T-cell (primary cell): ENCODE data around the gene PGAM2. TPM values are rescaled to one million over a fixed set of nuclear protein-coding genes. Genes with fewer than 3 reads are reported as not detected.
A peak's percentile ranks its signal among the peaks of the same experiment; 100 is the strongest.

Experiments used
- ATAC-seq, 4 experiments: fragments of 200-7000 bp in 3 of 4; fragments of 150-1000 bp in 1 of 4; cut with Tn5 transposase; replicated peaks in 1 of 4; 1 replicate in 3 of 4; 2 replicates in 1 of 4; pipeline ENCODE4 v1.10.0; 2021; ENCODE audit warnings: moderate library complexity in 3 of 4, mild to moderate bottlenecking in 2 of 4, moderate number of reproducible peaks in 1 of 4
- CTCF ChIA-PET, 2 donors: fragments of 300-600 bp; sonication (Branson Sonifier 250); formaldehyde crosslinking; loops; one replicate each; lab custom pipeline; 2022; ENCODE audit warnings: antibody characterized with exemption in 2 of 2; lab: Charles Lee
- POLR2A ChIA-PET, 2 donors: fragments of 300-600 bp; sonication (Branson Sonifier 250); formaldehyde crosslinking; loops; one replicate each; lab custom pipeline; 2022; ENCODE audit warnings: antibody characterized with exemption in 2 of 2; lab: Charles Lee
- DNase-seq, 35 experiments: peaks; one replicate each; pipeline versions ENCODE4 v3.0.0 to v3.0.0-alpha.2; 2013 to 2023
- H3K27ac ChIP-seq: one replicate; pipeline ENCODE4 v1.5.1; 2013; ENCODE audit warnings: low read length
- H3K27me3 ChIP-seq, 2 experiments: replicated peaks in 1 of 2; 1 replicate in 1 of 2; 2 replicates in 1 of 2; pipeline versions ENCODE4 v1.6.1 to v1.7.0; 2013; ENCODE audit warnings: low read length in 1 of 2, mixed read lengths in 1 of 2; ENCODE audit not compliant: control insufficient read depth in 2 of 2, insufficient read depth in 2 of 2; ENCODE audit errors: extremely low read depth in 1 of 2
- H3K36me3 ChIP-seq, 2 donors: 1 replicate in 1 of 2; 2 replicates in 1 of 2; pipeline versions ENCODE4 v1.6.1 to v1.7.0; 2013; ENCODE audit warnings: low read length in 1 of 2; ENCODE audit not compliant: control insufficient read depth in 2 of 2, insufficient read depth in 1 of 2; ENCODE audit errors: extremely low read depth in 1 of 2
- H3K4me1 ChIP-seq, 2 experiments: 1 replicate in 1 of 2; 2 replicates in 1 of 2; pipeline versions ENCODE4 v1.6.1 to v1.7.0; 2013; ENCODE audit warnings: low read length in 2 of 2, mixed read lengths in 1 of 2; ENCODE audit not compliant: insufficient read depth in 2 of 2, control insufficient read depth in 1 of 2; ENCODE audit errors: extremely low read depth in 1 of 2
- H3K4me3 ChIP-seq, 2 donors: 1 replicate in 1 of 2; 2 replicates in 1 of 2; pipeline versions ENCODE4 v1.5.1 to v1.7.0; 2013; ENCODE audit warnings: mild to moderate bottlenecking in 2 of 2, low read length in 1 of 2, moderate library complexity in 1 of 2; ENCODE audit not compliant: control insufficient read depth in 1 of 2; ENCODE audit errors: extremely low read depth in 1 of 2
- H3K9me3 ChIP-seq: 2 replicates; pipeline ENCODE4 v1.7.0; 2013
- H3K27ac Mint-ChIP-seq, 2 donors: one replicate each; pipeline ENCODE4 v1.8.0; 2020 to 2021; ENCODE audit warnings: mild to moderate bottlenecking in 2 of 2, mixed read lengths in 2 of 2
- H3K27me3 Mint-ChIP-seq, 2 donors: one replicate each; pipeline ENCODE4 v1.8.0; 2021 to 2022; ENCODE audit warnings: mixed read lengths in 2 of 2
- H3K36me3 Mint-ChIP-seq: one replicate; pipeline ENCODE4 v1.8.0; 2021; ENCODE audit warnings: mixed read lengths
- H3K4me1 Mint-ChIP-seq, 3 donors: one replicate each; pipeline ENCODE4 v1.8.0; 2020 to 2022; ENCODE audit warnings: mixed read lengths in 3 of 3, mild to moderate bottlenecking in 1 of 3
- H3K4me3 Mint-ChIP-seq, 3 donors: one replicate each; pipeline ENCODE4 v1.8.0; 2020 to 2022; ENCODE audit warnings: mild to moderate bottlenecking in 3 of 3, mixed read lengths in 3 of 3, moderate library complexity in 3 of 3
- H3K9me3 Mint-ChIP-seq, 3 donors: one replicate each; pipeline ENCODE4 v1.8.0; 2020 to 2022; ENCODE audit warnings: mixed read lengths in 3 of 3
- WGBS: methylation state at CpG from one replicate; pipeline ENCODE4 v1.1.5; 2013; ENCODE audit warnings: missing lambda C conversion rate; ENCODE audit not compliant: insufficient coverage; 5-methylcytosine and 5-hydroxymethylcytosine counted together
- total RNA-seq, 35 experiments: library from RNA in 6 of 35; stranded (reverse) in 6 of 35; fragments of 120-200 nt in 1 of 35; gene quantifications; one replicate each; pipeline versions ENCODE4 v1.2.1 to v1.2.4 and lab custom pipeline; 2013 to 2026

The PGAM2 gene
- total RNA-seq, 5 donors from 2014 or later (not counting 1 experiment from before 2014, with no cell fraction given) = 1.1 to 2.9 (median 1.7) TPM

- no peaks in the 10 kb centered on the region for H3K27me3 Mint-ChIP-seq
- Histone ChIP-seq H3K9me3 (no peaks in the 10 kb centered on the region), H3K4me1 (peaks cover 0 to 50% of the 10 kb centered on the region in 2 experiments), H3K27me3 (peaks cover 0 to 5% of the 10 kb centered on the region in 2 experiments), H3K36me3 (peaks cover 20 to 57% of the 10 kb centered on the region in 2 donors), H3K27ac (no peak overlapping the region), H3K4me3 (no peak overlapping the region)
- ATAC-seq (no peak), DNase-seq (no peak)
- peaks cover 28 to 33% (median 29%) of the 10 kb centered on the region in 3 donors for H3K4me1 Mint-ChIP-seq
- POLR2A ChIA-PET = no interaction called here
- peak overlapping the region in 1 of 2 donors; percentile 17 for H3K27ac Mint-ChIP-seq
- H3K36me3 Mint-ChIP-seq = peaks cover 35% of the 10 kb centered on the region
- CTCF ChIA-PET = no interaction called here
- no peaks in the 10 kb centered on the region for H3K9me3 Mint-ChIP-seq
- no peak overlapping the region for H3K4me3 Mint-ChIP-seq
- 90% methylated on average over 6 of the region's 8 CpGs for WGBS
Measured at GRCh38 chr7:44060948-44061644, 4.3 kb downstream of the PGAM2 start.

- no peaks in the 10 kb centered on the region for H3K27me3 ChIP-seq
- Mint-ChIP-seq H3K4me1 (peaks cover 25 to 33% (median 29%) of the 10 kb centered on the region in 3 donors), H3K4me3 (peak overlapping the region in 1 of 3 donors; percentile 17), H3K27ac (no peak overlapping the region), H3K36me3 (peaks cover 42% of the 10 kb centered on the region), H3K9me3 (no peaks in the 10 kb centered on the region), H3K27me3 (no peaks in the 10 kb centered on the region)
- WGBS = 90% methylated on average over 16 of the region's 21 CpGs
- no peaks in the 10 kb centered on the region for H3K9me3 ChIP-seq
- H3K36me3 ChIP-seq = peaks cover 20 to 63% of the 10 kb centered on the region in 2 donors
- peak in 1 of 35 experiments; percentile 1 for DNase-seq
- no peak overlapping the region for H3K27ac ChIP-seq
- ATAC-seq = no peak
- H3K4me3 ChIP-seq = no peak overlapping the region
- CTCF ChIA-PET = interaction anchor here in 1 of 2 donors (0.5 kb wide), 1 partner anchor 92 kb away, joined by 6 read pairs; no protein-coding TSS in a partner anchor
- H3K4me1 ChIP-seq = peaks cover 0 to 42% of the 10 kb centered on the region in 2 experiments
- POLR2A ChIA-PET = no interaction called here
Measured at GRCh38 chr7:44060091-44060947, 5.0 kb downstream of the PGAM2 start.

GRCh38 chr7:44059219-44060090 is 5.9 kb downstream of the PGAM2 start:
- DNase-seq (peak in 5 of 35 experiments; percentile 1 to 49 (median 22)), ATAC-seq (peak in 3 of 4 experiments; percentile 31 to 73 (median 42))
- H3K27ac Mint-ChIP-seq = peak overlapping the region; percentile 5 to 34
- WGBS = 68% methylated on average over 13 of the region's 14 CpGs
- CTCF ChIA-PET = no interaction called here
- Histone ChIP-seq H3K27me3 (no peaks in the 10 kb centered on the region), H3K27ac (no peak overlapping the region), H3K36me3 (peaks cover 20 to 72% of the 10 kb centered on the region in 2 donors), H3K4me1 (peaks cover 0 to 37% of the 10 kb centered on the region in 2 experiments), H3K9me3 (no peaks in the 10 kb centered on the region), H3K4me3 (no peak overlapping the region)
- POLR2A ChIA-PET = no interaction called here
- peak overlapping the region in 1 of 3 donors; percentile 17 for H3K4me3 Mint-ChIP-seq
- no peaks in the 10 kb centered on the region for H3K27me3 Mint-ChIP-seq
- peaks cover 46% of the 10 kb centered on the region for H3K36me3 Mint-ChIP-seq
- peaks cover 27 to 31% (median 28%) of the 10 kb centered on the region in 3 donors for H3K4me1 Mint-ChIP-seq
- H3K9me3 Mint-ChIP-seq = no peaks in the 10 kb centered on the region

- Mint-ChIP-seq H3K4me1 (peaks cover 27 to 29% (median 28%) of the 10 kb centered on the region in 3 donors), H3K27ac (peak overlapping the region; percentile 44 to 81), H3K27me3 (no peaks in the 10 kb centered on the region), H3K9me3 (no peaks in the 10 kb centered on the region), H3K36me3 (peaks cover 46% of the 10 kb centered on the region), H3K4me3 (peak overlapping the region in 1 of 3 donors; percentile 20)
- Histone ChIP-seq H3K36me3 (peaks cover 20 to 78% of the 10 kb centered on the region in 2 donors), H3K4me3 (no peak overlapping the region), H3K27me3 (no peaks in the 10 kb centered on the region), H3K9me3 (no peaks in the 10 kb centered on the region), H3K27ac (no peak overlapping the region), H3K4me1 (peaks cover 0 to 35% of the 10 kb centered on the region in 2 experiments)
- ATAC-seq = no peak
- POLR2A ChIA-PET = no interaction called here
- 79% methylated on average over 2 of the region's 7 CpGs for WGBS
- CTCF ChIA-PET = no interaction called here
- DNase-seq = no peak
Measured at GRCh38 chr7:44058759-44059218, 6.6 kb downstream of the PGAM2 start.

- Mint-ChIP-seq H3K4me1 (peaks cover 27 to 29% (median 29%) of the 10 kb centered on the region in 3 donors), H3K4me3 (peak overlapping the region in 1 of 3 donors; percentile 20), H3K36me3 (peaks cover 46% of the 10 kb centered on the region), H3K9me3 (no peaks in the 10 kb centered on the region), H3K27ac (peak overlapping the region; percentile 66 to 81), H3K27me3 (no peaks in the 10 kb centered on the region)
- H3K9me3 ChIP-seq = no peaks in the 10 kb centered on the region
- CTCF ChIA-PET = no interaction called here
- no peaks in the 10 kb centered on the region for H3K27me3 ChIP-seq
- ATAC-seq (no peak), DNase-seq (no peak)
- POLR2A ChIA-PET = no interaction called here
- 94% methylated on average over 29 of the region's 30 CpGs for WGBS
- peaks cover 0 to 35% of the 10 kb centered on the region in 2 experiments for H3K4me1 ChIP-seq
- H3K36me3 ChIP-seq = peaks cover 20 to 82% of the 10 kb centered on the region in 2 donors
- no peak overlapping the region for H3K27ac ChIP-seq
- no peak overlapping the region for H3K4me3 ChIP-seq
Measured at GRCh38 chr7:44057849-44058758, 7.3 kb downstream of the PGAM2 start.
